Activated T-helper 1 cell treated with anti-CD3 and anti-CD28 coated beads, Interleukin-12 subunit alpha, Interleukin-12 subunit beta, Interleukin-2, Interleukin-4 antibody, amounts not matched to agents 30 ng/mL and 10 ng/mL and 1 ng/mL, durations not matched to agents 14 hours and 24 hours and 36 hours (primary cell): ENCODE measurements around the gene ANO2. TPM values are rescaled to one million over a fixed set of nuclear protein-coding genes. Genes with fewer than 3 reads are reported as not detected.

Source experiments
- DNase-seq: peaks from one replicate; pipeline ENCODE4 v3.0.0; 2021; ENCODE audit warnings: low spot score
- H3K27ac Mint-ChIP-seq: one replicate; pipeline ENCODE4 v1.8.0; 2021; ENCODE audit warnings: mild to moderate bottlenecking, mixed read lengths
- H3K27me3 Mint-ChIP-seq: one replicate; pipeline ENCODE4 v1.8.0; 2022; ENCODE audit warnings: mild to moderate bottlenecking, moderate library complexity, mixed read lengths; ENCODE audit not compliant: insufficient read depth
- H3K36me3 Mint-ChIP-seq: one replicate; pipeline ENCODE4 v1.8.0; 2021; ENCODE audit warnings: low read depth, mixed read lengths
- H3K4me1 Mint-ChIP-seq: one replicate; pipeline ENCODE4 v1.8.0; 2021; ENCODE audit warnings: low read depth, mixed read lengths
- H3K4me3 Mint-ChIP-seq: one replicate; pipeline ENCODE4 v1.8.0; 2021; ENCODE audit warnings: mild to moderate bottlenecking, moderate library complexity, mixed read lengths
- H3K9me3 Mint-ChIP-seq: one replicate; pipeline ENCODE4 v1.8.0; 2021; ENCODE audit warnings: mixed read lengths
- intact Hi-C: fragments of 100-400 bp; cut with micrococcal nuclease; formaldehyde crosslinking; loops from one replicate; pipeline ENCODE4 v1.15.1; 2024
- total RNA-seq: library from RNA; stranded (reverse); gene quantifications from 2 replicates; pipeline ENCODE4 v1.2.3, GENCODE V29; 2022

ANO2 gene
- total RNA-seq, 1 donor from 2014 or later = not detected

DNA sequence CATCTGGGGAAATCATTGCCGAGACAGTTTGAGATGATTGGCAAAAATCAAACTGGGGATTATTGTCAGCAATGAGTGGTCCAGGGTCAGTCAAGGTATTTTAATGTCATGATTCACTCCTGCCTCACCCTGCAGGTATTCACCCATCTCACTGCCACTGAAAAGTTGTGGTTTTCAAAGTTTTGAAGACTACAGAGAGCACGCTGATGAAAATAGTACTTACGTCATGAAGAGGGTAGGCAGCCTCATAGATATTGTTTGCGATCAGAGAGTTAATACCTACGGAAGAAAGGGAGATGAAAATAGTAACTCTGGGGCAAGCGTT, 138.0 kb downstream of the ANO2 start:
- Mint-ChIP-seq H3K9me3 (no peaks in the 10 kb centered on the region), H3K36me3 (no peaks in the 10 kb centered on the region), H3K4me1 (no peaks in the 10 kb centered on the region), H3K27me3 (no peaks in the 10 kb centered on the region), H3K4me3 (no peak overlapping the region), H3K27ac (no peak overlapping the region)
- DNase-seq = no peak
- intact Hi-C loops = no loop called here

DNA sequence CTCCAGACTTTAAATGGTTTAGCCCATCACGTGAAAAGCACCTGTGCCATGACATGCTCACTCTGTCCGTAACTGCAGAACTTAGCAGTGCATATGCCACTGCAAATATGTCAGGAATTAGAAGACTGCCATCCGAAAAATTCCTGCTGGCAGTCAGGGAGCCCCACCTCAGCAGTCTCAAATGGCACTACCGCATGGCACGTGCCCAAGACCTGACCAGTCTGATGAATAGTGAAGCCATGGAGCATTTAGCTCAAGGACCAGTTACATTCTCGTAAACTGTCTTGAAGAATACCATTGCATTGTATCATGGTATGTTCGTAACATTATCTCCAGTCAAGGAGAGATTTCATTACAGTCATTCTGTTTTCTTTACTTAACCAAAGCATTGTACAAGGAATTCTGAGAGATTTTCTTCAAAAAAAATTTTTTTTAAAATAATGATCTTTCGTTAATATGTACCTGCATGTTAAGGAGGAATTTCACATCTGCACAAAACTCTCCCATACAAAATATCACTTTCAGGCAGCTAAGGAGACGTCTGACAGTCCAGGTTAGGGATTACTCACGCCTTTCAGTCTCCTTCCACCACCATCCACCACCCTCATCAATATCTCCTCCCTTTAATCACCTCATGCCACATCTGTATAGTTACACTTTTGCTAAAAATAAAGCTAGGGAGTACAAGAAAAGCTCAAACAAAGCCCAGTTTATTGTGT, 138.5 kb downstream of the ANO2 start:
- Mint-ChIP-seq H3K4me3 (no peak overlapping the region), H3K4me1 (no peaks in the 10 kb centered on the region), H3K27ac (no peak overlapping the region), H3K9me3 (no peaks in the 10 kb centered on the region), H3K36me3 (no peaks in the 10 kb centered on the region), H3K27me3 (no peaks in the 10 kb centered on the region)
- DNase-seq = no peak
- intact Hi-C loops = no loop called here

DNA sequence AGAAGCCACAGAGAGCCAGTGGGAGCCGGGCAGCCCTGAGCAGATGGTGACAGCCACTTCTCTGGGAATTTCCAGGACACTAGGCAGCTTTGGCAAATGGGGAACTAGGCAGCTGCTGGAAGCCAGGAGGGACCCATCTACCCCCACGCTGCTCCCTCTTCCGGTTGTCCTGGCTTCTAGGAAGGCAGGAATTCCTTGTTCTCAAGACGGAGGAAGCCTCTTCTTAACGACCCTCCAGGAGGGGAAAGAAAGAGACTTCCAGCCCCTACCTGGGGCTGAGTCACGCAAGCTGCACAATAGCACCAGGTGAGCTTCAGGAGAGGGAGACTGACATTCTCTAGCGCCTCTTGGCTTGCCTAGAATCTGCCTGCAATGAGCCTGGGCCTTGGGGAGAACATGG, 141.5 kb downstream of the ANO2 start:
- peaks cover 2% of the 10 kb centered on the region for H3K27me3 Mint-ChIP-seq
- H3K36me3 Mint-ChIP-seq = no peaks in the 10 kb centered on the region
- DNase-seq = no peak
- H3K9me3 Mint-ChIP-seq = no peaks in the 10 kb centered on the region
- H3K27ac Mint-ChIP-seq = no peak overlapping the region
- H3K4me1 Mint-ChIP-seq = no peaks in the 10 kb centered on the region
- H3K4me3 Mint-ChIP-seq = no peak overlapping the region
- intact Hi-C loops = no loop called here

GRCh38 chr12:5798242-5799015, 146.6 kb downstream of the ANO2 start:
- H3K27ac Mint-ChIP-seq = no peak overlapping the region
- DNase-seq = no peak
- no peak overlapping the region for H3K4me3 Mint-ChIP-seq
- intact Hi-C loops = no loop called here
- H3K4me1 Mint-ChIP-seq = no peaks in the 10 kb centered on the region
- H3K27me3 Mint-ChIP-seq = peaks cover 2% of the 10 kb centered on the region
- H3K9me3 Mint-ChIP-seq = no peaks in the 10 kb centered on the region
- H3K36me3 Mint-ChIP-seq = no peaks in the 10 kb centered on the region

GRCh38 chr12:5797661-5798060, 147.4 kb downstream of the ANO2 start:
- intact Hi-C loops = no loop called here
- Mint-ChIP-seq H3K4me3 (no peak overlapping the region), H3K27ac (no peak overlapping the region), H3K9me3 (no peaks in the 10 kb centered on the region), H3K4me1 (no peaks in the 10 kb centered on the region), H3K36me3 (no peaks in the 10 kb centered on the region), H3K27me3 (peaks cover 2% of the 10 kb centered on the region)
- no peak for DNase-seq

DNA sequence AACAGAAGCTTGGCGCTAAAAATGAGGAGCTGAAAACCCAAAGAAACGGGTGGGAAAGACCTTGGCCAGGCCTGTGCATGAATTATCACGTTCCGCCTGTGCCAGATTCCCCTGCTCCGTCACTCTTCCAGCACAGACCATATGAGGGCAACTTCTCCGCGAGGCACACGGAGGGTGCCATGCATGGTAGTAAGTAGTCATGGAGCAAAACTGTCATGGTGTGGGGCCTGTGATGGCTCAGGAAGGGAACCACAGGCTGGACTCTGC, 148.2 kb downstream of the ANO2 start:
- intact Hi-C loops = no loop called here
- Mint-ChIP-seq H3K36me3 (no peaks in the 10 kb centered on the region), H3K4me3 (no peak overlapping the region), H3K9me3 (no peaks in the 10 kb centered on the region), H3K4me1 (no peaks in the 10 kb centered on the region), H3K27ac (no peak overlapping the region), H3K27me3 (peaks cover 2% of the 10 kb centered on the region)
- no peak for DNase-seq

GRCh38 chr12:5796171-5796958, 148.7 kb downstream of the ANO2 start:
- intact Hi-C loops = no loop called here
- H3K4me1 Mint-ChIP-seq = no peaks in the 10 kb centered on the region
- no peak for DNase-seq
- H3K27me3 Mint-ChIP-seq = peaks cover 2% of the 10 kb centered on the region
- H3K27ac Mint-ChIP-seq = no peak overlapping the region
- no peak overlapping the region for H3K4me3 Mint-ChIP-seq
- no peaks in the 10 kb centered on the region for H3K36me3 Mint-ChIP-seq
- H3K9me3 Mint-ChIP-seq = no peaks in the 10 kb centered on the region

DNA sequence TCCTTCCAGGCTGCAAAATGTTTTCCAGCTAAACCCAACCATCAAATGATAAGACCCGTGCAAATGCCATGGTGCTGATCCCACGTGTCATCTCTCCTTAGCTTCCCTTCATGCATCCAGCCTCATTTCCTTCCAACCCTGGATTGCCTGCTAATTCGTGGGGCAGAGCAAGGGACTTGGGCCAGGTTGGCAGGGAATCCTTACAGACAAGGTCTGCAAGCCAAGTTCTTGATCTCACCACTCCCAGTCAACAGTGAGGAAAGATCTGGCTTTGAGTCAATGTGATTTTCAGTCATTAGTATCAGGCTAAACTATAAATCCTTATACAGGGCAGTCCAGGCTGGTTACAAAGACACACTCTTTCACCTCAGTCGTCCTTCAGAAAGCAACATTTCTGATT, 150.9 kb downstream of the ANO2 start:
- Mint-ChIP-seq H3K36me3 (no peaks in the 10 kb centered on the region), H3K4me3 (no peak overlapping the region), H3K27me3 (peaks cover 1% of the 10 kb centered on the region), H3K27ac (no peak overlapping the region), H3K4me1 (no peaks in the 10 kb centered on the region), H3K9me3 (no peaks in the 10 kb centered on the region)
- DNase-seq = no peak
- intact Hi-C loops = no loop called here

- Mint-ChIP-seq H3K4me1 (no peaks in the 10 kb centered on the region), H3K9me3 (no peaks in the 10 kb centered on the region), H3K27ac (no peak overlapping the region), H3K4me3 (no peak overlapping the region), H3K36me3 (no peaks in the 10 kb centered on the region), H3K27me3 (peaks cover 1% of the 10 kb centered on the region)
- no peak for DNase-seq
- intact Hi-C loops = no loop called here
Measured at GRCh38 chr12:5792343-5792742, 152.7 kb downstream of the ANO2 start.

- intact Hi-C loops = no loop called here
- Mint-ChIP-seq H3K27me3 (peaks cover 5% of the 10 kb centered on the region), H3K9me3 (no peaks in the 10 kb centered on the region), H3K27ac (no peak overlapping the region), H3K4me1 (no peaks in the 10 kb centered on the region), H3K4me3 (no peak overlapping the region), H3K36me3 (no peaks in the 10 kb centered on the region)
- no peak for DNase-seq
Measured at GRCh38 chr12:5789469-5789968, 155.5 kb downstream of the ANO2 start.

DNA sequence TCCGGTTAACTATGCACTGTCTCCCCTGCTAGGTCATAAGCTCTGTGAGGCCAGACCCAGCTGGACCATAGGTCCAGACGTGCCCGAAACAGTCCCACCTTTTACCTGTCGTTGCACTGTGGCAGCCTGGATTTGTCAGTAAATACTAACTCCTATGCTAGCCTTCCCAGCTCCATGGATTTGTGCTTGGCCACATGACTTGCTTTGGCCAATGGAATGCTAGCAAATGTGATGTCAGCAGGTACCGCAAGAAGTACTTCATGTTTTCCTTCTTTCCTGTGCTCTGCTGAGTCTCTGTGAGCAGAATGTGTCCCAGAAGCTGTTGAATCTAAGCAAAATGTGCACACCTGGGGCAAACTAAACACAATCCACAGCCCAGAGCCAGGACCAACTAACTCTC, 157.2 kb downstream of the ANO2 start:
- Mint-ChIP-seq H3K27me3 (peaks cover 5% of the 10 kb centered on the region), H3K36me3 (no peaks in the 10 kb centered on the region), H3K9me3 (no peaks in the 10 kb centered on the region), H3K4me3 (no peak overlapping the region), H3K27ac (no peak overlapping the region), H3K4me1 (no peaks in the 10 kb centered on the region)
- DNase-seq = no peak
- intact Hi-C loops = no loop called here

- no peaks in the 10 kb centered on the region for H3K9me3 Mint-ChIP-seq
- H3K27ac Mint-ChIP-seq = no peak overlapping the region
- DNase-seq = no peak
- H3K4me3 Mint-ChIP-seq = no peak overlapping the region
- intact Hi-C loops = no loop called here
- H3K4me1 Mint-ChIP-seq = no peaks in the 10 kb centered on the region
- no peaks in the 10 kb centered on the region for H3K36me3 Mint-ChIP-seq
- peaks cover 5% of the 10 kb centered on the region for H3K27me3 Mint-ChIP-seq
Measured at GRCh38 chr12:5785601-5786000, 159.5 kb downstream of the ANO2 start.

- no peak overlapping the region for H3K4me3 Mint-ChIP-seq
- H3K27ac Mint-ChIP-seq = no peak overlapping the region
- no peak for DNase-seq
- no peaks in the 10 kb centered on the region for H3K36me3 Mint-ChIP-seq
- no peaks in the 10 kb centered on the region for H3K9me3 Mint-ChIP-seq
- no peaks in the 10 kb centered on the region for H3K4me1 Mint-ChIP-seq
- peaks cover 5% of the 10 kb centered on the region for H3K27me3 Mint-ChIP-seq
- intact Hi-C loops = no loop called here
Measured at GRCh38 chr12:5784462-5785130, 160.5 kb downstream of the ANO2 start.
